RPMI8226 (cell line): ENCODE measurements around the gene JPH2.

Source experiments
- DNase-seq: peaks from one replicate; pipeline ENCODE4 v3.0.0-alpha.2; 2015

JPH2 gene

DNA sequence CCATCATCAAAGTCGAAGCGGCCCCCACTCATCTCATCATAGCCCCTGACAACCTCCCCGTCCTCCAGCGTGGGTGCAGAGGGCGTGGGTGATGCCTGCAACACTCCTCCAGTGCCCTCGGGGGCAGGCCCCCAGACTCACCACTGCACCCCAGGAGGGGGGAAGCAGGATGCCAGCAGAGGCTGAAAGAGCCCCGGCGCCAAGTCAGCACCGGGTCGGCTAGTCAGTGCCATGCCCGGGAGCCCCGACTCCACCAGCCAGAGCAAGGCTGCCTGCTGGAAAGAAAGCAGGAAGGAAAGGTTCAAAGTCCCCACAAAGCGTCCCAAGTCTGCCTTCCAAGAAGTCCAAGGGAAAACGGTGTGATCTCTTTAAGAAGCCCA, 324 bp downstream of the JPH2 start:
- DNase-seq: no peak

GRCh38 chr20:44186201-44186600, 787 bp downstream of the JPH2 start:
- DNase-seq: no peak

DNA sequence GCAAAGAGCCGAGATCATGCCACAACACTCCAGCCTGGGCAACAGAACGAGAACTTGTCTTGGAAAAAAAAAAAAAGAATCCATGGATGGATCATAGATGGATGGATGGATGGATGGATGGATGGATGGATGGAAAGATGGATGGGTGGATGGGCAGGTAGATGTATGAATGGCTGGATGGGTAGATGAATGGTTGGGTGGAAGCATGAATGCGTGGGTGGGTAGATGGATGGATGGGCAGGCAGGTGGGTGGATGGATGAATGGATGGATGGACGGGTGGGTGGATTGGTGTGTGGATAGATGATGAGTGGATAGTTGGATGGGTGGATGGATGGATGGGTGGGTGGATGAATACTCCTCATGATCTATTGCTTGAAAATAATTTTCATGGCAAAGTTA, 1.4 kb downstream of the JPH2 start:
- no peak for DNase-seq

- DNase-seq: no peak
Measured at GRCh38 chr20:44183282-44183681, 3.7 kb downstream of the JPH2 start.

GRCh38 chr20:44182863-44183262, 4.1 kb downstream of the JPH2 start:
- DNase-seq: no peak

DNA sequence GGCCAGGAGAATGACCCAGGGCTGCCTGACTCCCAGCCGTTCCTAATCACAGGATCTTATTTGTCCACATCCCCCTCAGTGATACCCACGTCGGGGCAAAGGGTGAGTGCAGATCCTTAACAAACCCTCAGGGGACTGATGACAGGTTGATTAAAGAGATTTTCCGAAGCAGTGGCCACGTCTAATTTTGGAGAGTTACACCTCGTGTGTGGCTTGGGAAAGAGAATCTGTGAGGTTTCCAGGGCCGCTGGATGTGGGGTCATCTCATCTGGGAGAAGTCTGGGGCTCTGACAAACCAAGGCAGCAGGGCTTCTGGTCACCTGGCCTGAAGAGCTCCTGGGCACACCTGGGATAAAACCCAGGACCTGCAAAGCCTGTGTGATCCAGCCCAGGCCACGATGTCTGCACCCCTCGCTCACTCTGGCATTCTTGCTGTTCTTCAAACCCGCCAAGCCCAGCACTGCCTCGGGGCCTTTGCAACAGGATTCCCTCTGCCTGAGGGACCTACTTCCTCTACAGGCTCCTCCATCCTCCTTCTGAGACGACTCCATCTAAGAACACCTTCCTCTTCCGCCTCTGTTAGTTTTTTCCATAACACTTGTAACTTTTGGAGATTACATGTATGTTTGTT, 4.7 kb downstream of the JPH2 start:
- DNase-seq: no peak

GRCh38 chr20:44181611-44182010, 5.4 kb downstream of the JPH2 start:
- DNase-seq: no peak

- DNase-seq: no peak
Measured at GRCh38 chr20:44180814-44181213, 6.2 kb downstream of the JPH2 start.

DNA sequence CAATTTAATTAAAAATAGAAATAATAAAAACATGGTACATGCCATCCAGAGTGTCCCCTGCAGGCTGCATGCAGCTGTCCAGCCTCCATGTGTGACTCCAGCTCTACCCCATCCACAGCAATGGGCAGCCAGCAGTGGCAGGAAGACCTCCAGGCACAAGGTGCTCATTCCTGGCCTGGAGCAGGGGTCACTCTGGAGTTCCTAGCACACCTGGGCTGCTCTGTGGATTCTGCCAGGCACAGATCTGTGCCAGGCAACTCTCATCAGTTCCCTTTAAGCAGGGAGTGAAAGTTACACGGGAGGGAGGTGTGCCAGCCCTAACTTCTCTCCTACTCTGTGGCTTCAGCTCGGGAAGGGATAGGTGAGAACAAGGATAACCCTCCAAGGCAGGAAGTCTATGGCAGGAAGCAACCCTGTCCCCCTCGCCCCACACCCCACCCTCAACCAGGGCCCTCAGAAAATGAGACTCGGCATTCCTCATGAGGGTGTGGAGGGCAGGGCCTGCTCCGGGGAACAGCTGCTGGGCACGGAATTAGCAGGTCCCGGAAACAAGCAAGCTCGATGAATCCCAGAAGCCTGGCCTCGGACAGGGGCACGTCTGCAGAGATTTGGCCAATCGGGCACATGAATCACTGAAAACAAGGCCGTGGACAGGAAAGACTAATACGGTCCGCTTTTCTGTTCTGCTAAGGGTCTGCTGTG, 10.0 kb downstream of the JPH2 start:
- no peak for DNase-seq

DNA sequence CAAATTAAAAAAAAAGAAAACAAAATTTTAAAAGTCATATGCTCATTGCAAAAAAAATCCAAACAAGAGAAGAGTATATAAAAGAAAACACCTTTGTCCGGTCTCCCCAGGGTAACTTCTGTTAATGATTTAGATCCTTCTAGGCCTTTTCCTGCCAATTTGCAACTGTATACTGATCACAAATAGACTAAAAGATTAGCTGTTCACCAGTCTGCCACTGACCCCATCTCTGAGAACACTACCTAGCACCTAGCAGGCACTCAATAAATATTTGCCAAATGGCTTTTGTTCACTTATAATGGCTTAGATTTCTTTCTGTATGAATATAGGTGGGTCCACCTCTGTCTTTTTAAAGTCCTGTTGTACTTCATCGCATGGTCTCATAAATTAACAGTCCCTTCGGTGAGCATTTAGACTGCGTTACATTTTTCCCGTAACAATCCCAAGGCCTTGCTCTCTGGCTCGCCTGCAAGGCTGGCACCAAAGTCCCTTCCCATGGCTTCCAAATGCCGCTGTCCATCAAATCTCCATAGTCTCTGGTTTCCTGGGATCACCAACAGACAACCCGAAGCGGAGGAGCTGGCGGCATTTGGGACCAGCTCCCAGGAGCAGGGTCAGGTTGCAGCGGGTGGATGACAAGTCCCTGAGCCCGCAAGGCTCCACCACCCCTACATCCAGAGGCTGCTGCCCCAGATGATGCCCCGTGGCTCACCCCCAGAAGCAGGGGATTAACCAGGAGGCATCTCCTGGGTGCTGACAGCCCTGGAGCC, 11.8 kb downstream of the JPH2 start:
- DNase-seq: no peak

- no peak for DNase-seq
Measured at GRCh38 chr20:44173846-44174245, 13.1 kb downstream of the JPH2 start.

GRCh38 chr20:44173116-44173515, 13.9 kb downstream of the JPH2 start:
- DNase-seq: no peak

DNA sequence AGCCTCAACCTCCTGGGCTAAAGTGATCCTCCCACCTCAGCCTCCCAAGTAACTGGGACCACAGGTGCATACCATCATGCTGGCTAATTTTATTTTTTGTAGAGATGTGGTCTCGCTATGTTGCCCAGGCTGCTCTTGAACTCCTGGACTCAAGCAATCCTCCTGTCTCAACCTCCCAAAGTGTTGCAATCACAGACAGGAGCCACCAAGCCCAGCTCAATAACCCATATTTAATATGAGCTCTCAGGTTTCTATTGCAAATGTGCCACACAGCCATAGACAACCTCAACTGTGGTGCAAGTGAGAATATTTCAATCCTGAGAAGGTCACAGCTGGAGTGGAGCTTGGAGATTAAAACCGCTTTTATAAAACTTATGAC, 14.4 kb downstream of the JPH2 start:
- DNase-seq: no peak

DNA sequence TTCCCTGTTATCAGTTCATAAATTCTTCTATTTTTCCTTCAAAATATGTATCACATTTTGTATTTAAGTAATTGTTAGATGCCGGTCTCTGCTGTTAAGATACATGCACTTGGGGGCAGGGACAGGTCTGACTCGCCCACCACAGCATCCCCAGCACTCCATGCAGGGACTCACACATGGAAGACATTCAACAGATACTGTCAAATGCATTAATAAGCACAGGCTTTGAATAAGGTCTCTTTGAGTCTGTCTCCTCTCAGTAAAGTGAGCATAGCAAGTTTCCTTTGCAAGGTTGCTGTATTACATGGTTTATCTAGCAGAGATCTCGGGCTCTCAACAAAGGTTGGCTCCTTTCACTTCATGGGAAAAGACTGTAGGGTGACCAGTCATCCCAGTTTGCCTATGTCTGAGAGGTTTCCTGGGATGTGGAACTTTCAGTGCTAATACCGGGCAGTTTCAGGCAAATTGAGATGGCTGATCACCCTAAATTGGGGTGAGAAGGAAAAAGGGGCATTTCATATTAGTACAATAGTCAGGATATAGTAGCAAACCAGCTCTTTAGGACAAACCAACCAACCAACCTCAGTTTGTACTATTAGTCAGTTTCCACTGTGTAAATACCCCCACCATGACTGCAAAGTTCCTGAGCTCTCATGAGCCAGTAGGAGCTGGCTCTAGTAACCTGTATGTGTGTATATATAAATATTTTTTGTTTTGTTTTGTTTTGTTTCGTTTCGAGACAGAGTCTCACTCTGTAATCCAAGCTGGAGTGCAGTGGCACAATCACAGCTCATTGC, 15.0 kb downstream of the JPH2 start:
- no peak for DNase-seq

- no peak for DNase-seq
Measured at GRCh38 chr20:44170816-44171410, 16.1 kb downstream of the JPH2 start.

- no peak for DNase-seq
Measured at GRCh38 chr20:44167736-44168135, 19.3 kb downstream of the JPH2 start.

- no peak for DNase-seq
Measured at GRCh38 chr20:44166477-44166876, 20.5 kb downstream of the JPH2 start.

DNA sequence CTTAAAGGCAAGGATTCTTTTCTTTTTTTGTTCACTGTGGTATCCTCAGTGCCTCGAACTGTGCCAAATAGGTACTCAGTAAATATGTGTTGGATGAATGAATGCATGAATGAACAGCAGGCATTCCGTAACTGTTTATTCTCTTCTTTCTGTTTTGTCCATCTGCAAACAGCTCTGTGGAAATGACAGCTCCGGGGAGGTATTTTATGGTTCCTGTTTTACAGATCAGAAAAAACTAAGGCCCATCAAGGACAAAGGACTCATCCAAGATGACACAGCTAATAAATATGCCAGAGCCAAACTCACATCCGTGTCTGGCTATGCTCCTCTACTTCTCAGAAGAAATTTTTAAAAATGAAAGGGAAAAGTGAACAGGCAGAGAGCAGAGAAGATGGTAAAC, 21.0 kb downstream of the JPH2 start:
- no peak for DNase-seq

GRCh38 chr20:44160133-44160532, 26.9 kb downstream of the JPH2 start:
- no peak for DNase-seq

- no peak for DNase-seq
Measured at GRCh38 chr20:44159711-44160110, 27.3 kb downstream of the JPH2 start.

- DNase-seq: no peak
Measured at GRCh38 chr20:44159125-44159524, 27.9 kb downstream of the JPH2 start.

GRCh38 chr20:44157061-44157460, 29.9 kb downstream of the JPH2 start:
- no peak for DNase-seq

DNA sequence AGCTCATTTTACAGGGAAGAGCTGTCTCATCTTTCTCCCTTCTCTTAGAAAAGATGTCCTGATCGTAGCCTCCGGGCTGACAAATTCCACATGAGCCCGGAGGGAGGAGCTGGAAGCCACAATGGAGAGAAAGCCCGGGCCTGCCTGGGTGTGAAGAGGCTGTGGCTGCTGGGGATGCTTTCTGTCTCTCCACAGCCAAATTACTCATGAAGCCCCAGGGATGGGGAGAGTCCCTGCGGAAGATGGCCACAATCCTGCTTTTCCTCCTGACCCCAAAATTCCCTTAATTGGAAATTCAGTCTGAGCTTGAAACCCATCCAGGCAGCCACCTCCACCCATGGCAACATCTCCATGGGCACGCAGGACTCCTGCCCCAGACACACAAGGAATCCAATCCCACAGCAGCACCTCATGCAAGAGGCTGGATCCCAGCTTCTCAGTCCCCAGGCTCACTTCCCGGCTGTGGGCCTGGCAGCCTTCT, 32.4 kb downstream of the JPH2 start:
- DNase-seq: no peak
